ENCODE results near the gene FAM131C.

DNA sequence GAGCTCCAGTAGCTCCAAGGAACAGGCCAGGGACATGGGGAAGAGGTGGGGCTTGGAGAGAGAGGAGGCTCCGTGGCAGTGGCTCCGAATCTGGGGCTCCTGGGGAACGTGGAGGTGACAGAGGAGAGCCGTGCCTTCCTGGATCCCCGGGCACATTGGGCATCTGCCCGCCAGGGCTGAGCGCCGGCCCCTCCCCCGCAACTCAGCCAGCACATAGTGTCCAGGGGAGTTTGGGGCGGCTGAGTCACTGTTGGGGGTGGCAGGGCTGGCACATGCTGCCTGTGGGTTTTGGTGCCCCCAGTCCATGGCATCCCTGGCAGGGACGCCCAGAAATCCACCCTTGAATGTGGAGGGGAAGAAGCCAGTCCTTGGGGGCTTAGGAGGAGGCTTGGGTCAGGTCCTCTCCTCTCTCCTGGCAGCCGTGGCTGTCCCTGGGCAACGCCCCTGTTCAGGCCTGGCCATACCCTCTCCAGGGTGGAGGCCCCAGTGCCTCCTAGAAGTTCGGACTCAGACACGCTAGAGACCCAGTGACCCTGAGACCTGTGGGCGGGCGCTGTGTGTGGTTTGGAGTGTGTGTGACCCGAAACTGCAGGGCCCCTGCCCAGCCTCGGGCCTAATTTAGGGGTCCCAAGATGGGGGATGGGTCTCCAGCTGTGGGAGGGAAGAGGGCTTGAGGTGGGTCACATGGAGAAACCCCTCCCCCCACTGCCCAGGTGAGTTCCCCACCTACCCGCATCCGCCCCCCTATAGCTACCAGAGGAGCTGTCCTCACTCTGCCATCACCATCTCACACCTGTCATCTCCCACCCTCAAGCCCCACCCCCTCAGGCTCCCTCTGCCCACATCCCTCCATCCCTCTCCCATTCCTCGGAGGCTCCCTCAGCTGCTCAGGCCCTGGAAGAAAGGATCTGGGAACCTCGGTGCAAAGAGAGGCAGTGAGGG is 57.2 kb downstream of the FAM131C start:
- TF ChIP-seq, protein P1, sequence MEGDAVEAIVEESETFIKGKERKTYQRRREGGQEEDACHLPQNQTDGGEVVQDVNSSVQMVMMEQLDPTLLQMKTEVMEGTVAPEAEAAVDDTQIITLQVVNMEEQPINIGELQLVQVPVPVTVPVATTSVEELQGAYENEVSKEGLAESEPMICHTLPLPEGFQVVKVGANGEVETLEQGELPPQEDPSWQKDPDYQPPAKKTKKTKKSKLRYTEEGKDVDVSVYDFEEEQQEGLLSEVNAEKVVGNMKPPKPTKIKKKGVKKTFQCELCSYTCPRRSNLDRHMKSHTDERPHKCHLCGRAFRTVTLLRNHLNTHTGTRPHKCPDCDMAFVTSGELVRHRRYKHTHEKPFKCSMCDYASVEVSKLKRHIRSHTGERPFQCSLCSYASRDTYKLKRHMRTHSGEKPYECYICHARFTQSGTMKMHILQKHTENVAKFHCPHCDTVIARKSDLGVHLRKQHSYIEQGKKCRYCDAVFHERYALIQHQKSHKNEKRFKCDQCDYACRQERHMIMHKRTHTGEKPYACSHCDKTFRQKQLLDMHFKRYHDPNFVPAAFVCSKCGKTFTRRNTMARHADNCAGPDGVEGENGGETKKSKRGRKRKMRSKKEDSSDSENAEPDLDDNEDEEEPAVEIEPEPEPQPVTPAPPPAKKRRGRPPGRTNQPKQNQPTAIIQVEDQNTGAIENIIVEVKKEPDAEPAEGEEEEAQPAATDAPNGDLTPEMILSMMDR (IDR thresholded peaks at IDR 0.05) = no peak
- TF ChIP-seq POLR2AphosphoS5 (IDR thresholded peaks at IDR 0.05) (no peak), EP300 (IDR thresholded peaks at IDR 0.05) (no peak), POLR2A (IDR thresholded peaks at IDR 0.05) (no peak)

Data from upper lobe of left lung (tissue), 4 donors.